Suprapubic skin (tissue), 4 donors: ENCODE results near the gene NKAIN2.

Source experiments
- CTCF ChIP-seq, 2 donors: fragments of 200-600 bp in 1 of 2; fragments of 450-650 bp in 1 of 2; sonication (generic) in 1 of 2; IDR thresholded peaks; one replicate each; pipeline ENCODE4 v1.5.1; 2016 to 2019; ENCODE audit warnings: antibody characterized with exemption in 2 of 2, mild to moderate bottlenecking in 1 of 2, moderate library complexity in 1 of 2
- EP300 ChIP-seq: sonication (generic); formaldehyde crosslinking; IDR thresholded peaks from one replicate; pipeline ENCODE4 v1.6.1; 2017; ENCODE audit warnings: antibody characterized with exemption
- POLR2AphosphoS5 ChIP-seq, 3 donors: sonication (generic); formaldehyde crosslinking; IDR thresholded peaks; one replicate each; pipeline ENCODE4 v1.6.1; 2017; ENCODE audit warnings: antibody characterized with exemption in 3 of 3

GRCh38 chr6:123849406-123849805 is 45.7 kb downstream of the NKAIN2 start:
- TF ChIP-seq CTCF (IDR thresholded peaks at IDR 0.05) (no peak), POLR2AphosphoS5 (IDR thresholded peaks at IDR 0.05) (no peak), EP300 (no peak)
